Measurements from ENCODE around the gene PLCB1.
"Not testable (repeated sequence)": the region's sequence is repeated elsewhere in the genome, so short reads cannot be mapped to it uniquely, and the experiment has no call there.

Gene PLCB1

GRCh38 chr20:8815208-8815607 is 683.1 kb downstream of the PLCB1 start:
- H3K36me3 ChIP-seq (ENCODE audit: control insufficient read depth, insufficient read depth, low read length) = no peaks in the 10 kb centered on the region
- H3K4me3 ChIP-seq (ENCODE audit: extremely low read depth, insufficient read depth, low read length, poor library complexity, severe bottlenecking) = no peak overlapping the region
- H3K27ac ChIP-seq (ENCODE audit: low read depth, low read length, severe bottlenecking) = no peak overlapping the region
- WGBS, 2 experiments (ENCODE audit: insufficient coverage in 2 of 2) = 95 to 100% methylated on average over 2 of the region's 4 CpGs
- peaks cover 5% of the 10 kb centered on the region for H3K9me3 ChIP-seq (ENCODE audit: control insufficient read depth, low read length)
- H3K4me1 ChIP-seq (ENCODE audit: control insufficient read depth, insufficient read depth, low read length, poor library complexity, severe bottlenecking) = peaks cover 7% of the 10 kb centered on the region

GRCh38 chr20:8829256-8829655 is 697.2 kb downstream of the PLCB1 start:
- 82 to 83% methylated on average over 3 to 4 of the region's 5 CpGs for WGBS, 2 experiments (ENCODE audit: insufficient coverage in 2 of 2)
- Histone ChIP-seq H3K4me3 (ENCODE audit: extremely low read depth, insufficient read depth, low read length, poor library complexity, severe bottlenecking) (no peak overlapping the region), H3K36me3 (ENCODE audit: control insufficient read depth, insufficient read depth, low read length) (no peaks in the 10 kb centered on the region), H3K4me1 (ENCODE audit: control insufficient read depth, insufficient read depth, low read length, poor library complexity, severe bottlenecking) (no peaks in the 10 kb centered on the region), H3K9me3 (ENCODE audit: control insufficient read depth, low read length) (no peaks in the 10 kb centered on the region), H3K27ac (ENCODE audit: low read depth, low read length, severe bottlenecking) (no peak overlapping the region)

- H3K27ac ChIP-seq (ENCODE audit: low read depth, low read length, severe bottlenecking); H3K4me3 ChIP-seq (ENCODE audit: extremely low read depth, insufficient read depth, low read length, poor library complexity, severe bottlenecking); H3K36me3 ChIP-seq (ENCODE audit: control insufficient read depth, insufficient read depth, low read length); H3K4me1 ChIP-seq (ENCODE audit: control insufficient read depth, insufficient read depth, low read length, poor library complexity, severe bottlenecking); H3K9me3 ChIP-seq (ENCODE audit: control insufficient read depth, low read length): not testable (repeated sequence)
- 92% methylated on average over 2 of the region's 3 CpGs; no CpG with 5 or more reads in 1 of the 2 experiments for WGBS, 2 experiments (ENCODE audit: insufficient coverage in 2 of 2)
These were observed 702.2 kb downstream of the PLCB1 start for GRCh38 chr20:8834294-8834693.

GRCh38 chr20:8834851-8835250 is 702.8 kb downstream of the PLCB1 start:
- H3K36me3 ChIP-seq (ENCODE audit: control insufficient read depth, insufficient read depth, low read length) = no peaks in the 10 kb centered on the region
- WGBS, 2 experiments (ENCODE audit: insufficient coverage in 2 of 2) = no CpG with 5 or more reads among the region's 1 CpG
- H3K9me3 ChIP-seq (ENCODE audit: control insufficient read depth, low read length) = no peaks in the 10 kb centered on the region
- H3K4me1 ChIP-seq (ENCODE audit: control insufficient read depth, insufficient read depth, low read length, poor library complexity, severe bottlenecking) = no peaks in the 10 kb centered on the region
- no peak overlapping the region for H3K27ac ChIP-seq (ENCODE audit: low read depth, low read length, severe bottlenecking)
- H3K4me3 ChIP-seq (ENCODE audit: extremely low read depth, insufficient read depth, low read length, poor library complexity, severe bottlenecking) = no peak overlapping the region

GRCh38 chr20:8837396-8837795 is 705.3 kb downstream of the PLCB1 start:
- H3K9me3 ChIP-seq (ENCODE audit: control insufficient read depth, low read length) = no peaks in the 10 kb centered on the region
- no peak overlapping the region for H3K27ac ChIP-seq (ENCODE audit: low read depth, low read length, severe bottlenecking)
- H3K4me1 ChIP-seq (ENCODE audit: control insufficient read depth, insufficient read depth, low read length, poor library complexity, severe bottlenecking) = no peaks in the 10 kb centered on the region
- H3K4me3 ChIP-seq (ENCODE audit: extremely low read depth, insufficient read depth, low read length, poor library complexity, severe bottlenecking) = no peak overlapping the region
- no peaks in the 10 kb centered on the region for H3K36me3 ChIP-seq (ENCODE audit: control insufficient read depth, insufficient read depth, low read length)

GRCh38 chr20:8842525-8842924 is 710.5 kb downstream of the PLCB1 start:
- Histone ChIP-seq H3K9me3 (ENCODE audit: control insufficient read depth, low read length) (no peaks in the 10 kb centered on the region), H3K4me3 (ENCODE audit: extremely low read depth, insufficient read depth, low read length, poor library complexity, severe bottlenecking) (no peak overlapping the region), H3K4me1 (ENCODE audit: control insufficient read depth, insufficient read depth, low read length, poor library complexity, severe bottlenecking) (no peaks in the 10 kb centered on the region), H3K36me3 (ENCODE audit: control insufficient read depth, insufficient read depth, low read length) (no peaks in the 10 kb centered on the region), H3K27ac (ENCODE audit: low read depth, low read length, severe bottlenecking) (no peak overlapping the region)
- 93 to 97% methylated on average over 5 to 10 of the region's 13 CpGs for WGBS, 2 experiments (ENCODE audit: insufficient coverage in 2 of 2)

- Histone ChIP-seq H3K36me3 (ENCODE audit: control insufficient read depth, insufficient read depth, low read length) (no peaks in the 10 kb centered on the region), H3K9me3 (ENCODE audit: control insufficient read depth, low read length) (no peaks in the 10 kb centered on the region), H3K4me3 (ENCODE audit: extremely low read depth, insufficient read depth, low read length, poor library complexity, severe bottlenecking) (no peak overlapping the region), H3K27ac (ENCODE audit: low read depth, low read length, severe bottlenecking) (no peak overlapping the region), H3K4me1 (ENCODE audit: control insufficient read depth, insufficient read depth, low read length, poor library complexity, severe bottlenecking) (no peaks in the 10 kb centered on the region)
- WGBS, 2 experiments (ENCODE audit: insufficient coverage in 2 of 2) = 91 to 95% methylated on average over 4 to 5 of the region's 5 CpGs
These were observed 712.1 kb downstream of the PLCB1 start for GRCh38 chr20:8844179-8844578.

- no peak overlapping the region for H3K4me3 ChIP-seq (ENCODE audit: extremely low read depth, insufficient read depth, low read length, poor library complexity, severe bottlenecking)
- H3K36me3 ChIP-seq (ENCODE audit: control insufficient read depth, insufficient read depth, low read length) = no peaks in the 10 kb centered on the region
- H3K9me3 ChIP-seq (ENCODE audit: control insufficient read depth, low read length) = no peaks in the 10 kb centered on the region
- peaks cover 11% of the 10 kb centered on the region for H3K4me1 ChIP-seq (ENCODE audit: control insufficient read depth, insufficient read depth, low read length, poor library complexity, severe bottlenecking)
- WGBS, 2 experiments (ENCODE audit: insufficient coverage in 2 of 2) = 96 to 97% methylated on average over 4 to 6 of the region's 7 CpGs
- no peak overlapping the region for H3K27ac ChIP-seq (ENCODE audit: low read depth, low read length, severe bottlenecking)
These were observed 717.9 kb downstream of the PLCB1 start for GRCh38 chr20:8849990-8850389.

- H3K9me3 ChIP-seq (ENCODE audit: control insufficient read depth, low read length) = no peaks in the 10 kb centered on the region
- WGBS, 2 experiments (ENCODE audit: insufficient coverage in 2 of 2) = 88% methylated on average over 1 of the region's 1 CpG; no CpG with 5 or more reads in 1 of the 2 experiments
- no peak overlapping the region for H3K27ac ChIP-seq (ENCODE audit: low read depth, low read length, severe bottlenecking)
- H3K4me1 ChIP-seq (ENCODE audit: control insufficient read depth, insufficient read depth, low read length, poor library complexity, severe bottlenecking) = peaks cover 11% of the 10 kb centered on the region
- H3K4me3 ChIP-seq (ENCODE audit: extremely low read depth, insufficient read depth, low read length, poor library complexity, severe bottlenecking) = no peak overlapping the region
- H3K36me3 ChIP-seq (ENCODE audit: control insufficient read depth, insufficient read depth, low read length) = no peaks in the 10 kb centered on the region
These were observed 719.4 kb downstream of the PLCB1 start for GRCh38 chr20:8851446-8851845.

- peaks cover 11% of the 10 kb centered on the region for H3K4me1 ChIP-seq (ENCODE audit: control insufficient read depth, insufficient read depth, low read length, poor library complexity, severe bottlenecking)
- not testable (repeated sequence) for H3K4me3 ChIP-seq (ENCODE audit: extremely low read depth, insufficient read depth, low read length, poor library complexity, severe bottlenecking); H3K9me3 ChIP-seq (ENCODE audit: control insufficient read depth, low read length); H3K27ac ChIP-seq (ENCODE audit: low read depth, low read length, severe bottlenecking); H3K36me3 ChIP-seq (ENCODE audit: control insufficient read depth, insufficient read depth, low read length)
- no CpG with 5 or more reads among the region's 2 CpGs for WGBS, 2 experiments (ENCODE audit: insufficient coverage in 2 of 2)
These were observed 719.9 kb downstream of the PLCB1 start for GRCh38 chr20:8851919-8852318.

- H3K4me1 ChIP-seq (ENCODE audit: control insufficient read depth, insufficient read depth, low read length, poor library complexity, severe bottlenecking) = peaks cover 11% of the 10 kb centered on the region
- H3K36me3 ChIP-seq (ENCODE audit: control insufficient read depth, insufficient read depth, low read length); H3K9me3 ChIP-seq (ENCODE audit: control insufficient read depth, low read length); H3K27ac ChIP-seq (ENCODE audit: low read depth, low read length, severe bottlenecking); H3K4me3 ChIP-seq (ENCODE audit: extremely low read depth, insufficient read depth, low read length, poor library complexity, severe bottlenecking): not testable (repeated sequence)
- 100% methylated on average over 1 of the region's 3 CpGs; no CpG with 5 or more reads in 1 of the 2 experiments for WGBS, 2 experiments (ENCODE audit: insufficient coverage in 2 of 2)
These were observed 721.1 kb downstream of the PLCB1 start for GRCh38 chr20:8853211-8853610.
